SK-MEL-5 (cell line): ENCODE results near the gene PKIB. TPM values are rescaled to one million over a fixed set of nuclear protein-coding genes. Genes with fewer than 3 reads are reported as not detected.

ENCODE experiments used
- DNase-seq: peaks from one replicate; pipeline ENCODE4 v3.0.0-alpha.2; 2016; ENCODE audit warnings: low read depth, low spot score
- in situ Hi-C: cut with HindIII; loops from 2 replicates; pipeline ENCODE4 v1.10.0; 2016; ENCODE audit warnings: low sequenced_read_pairs, high pct_unique_total_duplicates, low pct_unique_long_range_greater_than_20kb
- total RNA-seq: library from RNA; depleted of rRNA; stranded (reverse); fragments of >200 nt; shearing (Covaris generic); gene quantifications from 2 replicates; pipeline ENCODE4 v1.2.3, GENCODE V29; 2014

The PKIB gene
- total RNA-seq, 1 experiment from 2014 or later = 1.4 TPM

DNA sequence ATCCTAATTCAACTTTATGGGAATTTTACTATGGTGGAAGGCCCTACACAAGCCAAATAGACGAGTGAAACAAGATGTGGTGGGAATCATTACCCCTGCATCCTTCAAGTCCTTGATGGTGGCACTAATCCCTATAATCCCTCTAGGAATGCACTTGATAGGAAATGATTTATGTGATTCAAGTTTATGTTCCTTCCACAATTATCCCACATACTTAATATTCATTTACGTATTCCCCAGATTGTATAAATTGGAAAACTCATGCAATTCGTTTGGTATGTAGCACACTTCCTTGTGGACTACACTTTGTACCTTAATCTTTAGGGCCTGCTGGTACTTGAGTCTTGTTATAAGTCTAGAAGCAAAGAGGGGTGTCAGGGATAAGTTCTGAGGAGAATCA, 40.8 kb downstream of the PKIB start:
- no peak for DNase-seq
- in situ Hi-C loops = no loop called here

DNA sequence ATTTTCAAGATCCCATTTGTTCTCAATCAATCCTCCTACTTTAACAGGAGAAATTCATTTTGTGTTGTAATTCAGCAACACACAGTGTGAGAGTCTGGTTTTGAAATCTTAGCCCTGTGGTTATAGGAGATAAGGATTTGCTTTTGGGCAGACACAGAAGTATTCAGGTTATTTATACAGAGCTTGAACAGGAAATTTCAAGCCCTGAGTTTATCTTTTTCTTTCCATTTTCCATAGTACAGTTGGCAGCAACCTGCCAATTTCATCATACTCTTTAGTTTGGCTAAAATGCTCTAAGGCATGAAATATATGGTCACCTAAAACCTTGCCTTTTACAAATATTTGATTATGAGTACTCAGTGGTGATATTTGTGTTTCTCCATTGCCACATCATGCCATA, 41.4 kb downstream of the PKIB start:
- no peak for DNase-seq
- in situ Hi-C loops = no loop called here

DNA sequence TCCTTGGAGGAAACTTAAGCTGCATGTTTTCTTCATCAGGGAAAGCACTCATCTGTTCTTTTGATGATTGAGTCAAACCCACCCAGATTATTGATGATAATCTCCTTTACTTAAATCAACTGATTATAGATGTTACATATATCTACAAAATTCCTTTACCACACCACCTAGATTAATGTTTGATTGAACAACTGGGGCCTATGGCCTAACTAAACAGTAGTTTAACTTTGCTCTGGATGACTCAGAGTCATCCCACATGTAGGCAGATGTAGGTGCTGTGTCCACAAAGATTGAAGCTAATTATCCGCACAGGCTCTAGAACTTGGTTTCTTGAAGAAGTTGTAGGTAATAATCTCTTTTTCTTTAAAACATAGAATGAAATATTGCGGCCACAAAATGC, 42.2 kb downstream of the PKIB start:
- DNase-seq = no peak
- in situ Hi-C loops = no loop called here

DNA sequence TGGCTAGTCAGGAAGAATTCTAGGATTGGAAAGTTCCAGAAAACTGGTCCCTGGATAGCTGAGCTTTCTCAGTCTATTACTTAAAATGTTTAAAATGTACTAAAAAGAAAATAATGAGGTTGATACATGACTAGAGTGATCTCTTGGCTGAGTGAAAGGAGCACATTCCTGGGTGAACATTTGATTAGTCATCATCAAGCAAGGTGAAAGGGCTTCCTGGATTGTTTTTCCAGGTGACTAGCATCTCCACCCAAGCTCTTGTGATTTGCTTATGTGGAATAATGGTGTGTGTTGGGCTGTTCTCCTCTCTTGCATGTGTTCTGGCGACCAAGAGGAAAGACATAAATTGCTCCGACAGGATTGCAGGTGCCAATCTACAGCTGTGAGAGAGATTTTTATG, 42.9 kb downstream of the PKIB start:
- DNase-seq = no peak
- in situ Hi-C loops = no loop called here

DNA sequence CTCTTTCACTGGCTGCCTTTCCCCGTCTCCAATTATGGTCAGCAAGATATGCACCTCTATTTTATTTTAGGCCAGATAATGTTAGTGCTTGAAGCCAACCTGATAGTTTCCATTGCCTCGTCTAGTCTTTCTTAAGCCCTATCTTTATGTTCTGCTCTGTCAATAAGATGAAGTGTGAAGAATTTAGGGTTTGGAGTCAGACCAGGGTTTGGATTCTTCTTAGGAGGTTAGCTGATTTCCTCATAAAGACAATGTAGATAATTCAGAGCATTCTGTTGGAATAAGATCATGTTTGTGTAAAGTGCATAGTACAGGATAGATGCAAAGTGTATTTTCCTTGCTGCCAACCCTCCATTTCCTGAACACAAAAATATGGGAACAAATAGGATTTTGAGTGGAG, 43.8 kb downstream of the PKIB start:
- in situ Hi-C loops = no loop called here
- no peak for DNase-seq

DNA sequence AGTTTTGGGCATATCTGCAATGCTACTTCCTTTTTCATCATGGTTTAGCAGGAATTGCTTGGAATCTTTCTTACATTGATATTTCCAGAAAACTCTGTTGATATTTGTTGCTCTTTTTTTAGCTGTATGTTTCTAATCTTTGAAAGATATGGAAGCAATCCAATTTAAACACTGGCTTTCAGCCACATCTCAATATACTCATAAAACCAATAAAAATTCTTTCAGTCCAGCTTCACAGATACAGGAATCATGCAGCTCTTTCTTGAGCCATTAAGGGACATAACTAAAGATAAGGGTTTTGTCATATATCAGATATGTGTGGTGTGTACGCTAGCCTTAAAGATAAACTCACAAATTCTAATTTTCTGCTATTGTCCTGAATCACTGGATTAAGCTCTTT, 47.4 kb downstream of the PKIB start:
- no peak for DNase-seq
- in situ Hi-C loops = no loop called here

DNA sequence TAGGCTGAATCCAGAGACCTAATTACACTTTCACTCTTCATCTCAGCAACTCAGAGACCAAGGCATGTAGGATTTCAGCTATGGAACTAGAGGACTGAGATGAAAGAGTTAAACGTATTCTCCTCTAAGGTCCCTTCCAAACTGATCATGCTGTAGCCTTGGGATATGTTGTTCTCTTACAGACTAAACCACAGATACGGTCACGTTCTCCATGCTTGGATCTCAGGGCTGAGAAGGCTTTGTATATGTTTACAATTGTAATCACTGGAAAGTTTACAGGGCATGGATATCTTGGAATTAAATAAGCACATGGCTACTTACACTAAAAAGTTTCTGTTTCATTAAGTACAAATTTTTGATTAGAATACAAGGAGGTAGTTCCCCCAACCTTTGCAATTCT, 50.1 kb downstream of the PKIB start:
- in situ Hi-C loops = no loop called here

DNA sequence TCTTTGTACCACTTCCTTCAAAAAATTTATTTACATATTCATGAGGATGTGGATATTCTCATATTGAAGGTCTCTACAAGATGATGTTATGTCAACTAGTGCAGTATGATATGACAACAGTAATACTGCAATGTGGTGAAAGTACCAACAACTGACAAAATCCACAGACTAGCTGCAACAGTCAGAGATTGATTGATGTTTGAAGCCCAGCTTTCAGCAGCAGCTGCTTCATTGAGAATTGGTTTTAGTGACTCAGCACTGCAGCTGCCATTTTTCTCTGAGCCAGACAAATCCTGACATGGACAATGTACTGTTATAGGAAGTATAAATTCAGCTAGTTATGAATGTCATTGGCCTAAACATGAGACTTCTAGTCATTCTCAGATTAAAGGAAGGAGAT, 53.8 kb downstream of the PKIB start:
- DNase-seq = no peak
- in situ Hi-C loops = no loop called here

More for the DNA sequence above, 50.1 kb downstream of the PKIB start:
- DNase-seq = peak; percentile 43

DNA sequence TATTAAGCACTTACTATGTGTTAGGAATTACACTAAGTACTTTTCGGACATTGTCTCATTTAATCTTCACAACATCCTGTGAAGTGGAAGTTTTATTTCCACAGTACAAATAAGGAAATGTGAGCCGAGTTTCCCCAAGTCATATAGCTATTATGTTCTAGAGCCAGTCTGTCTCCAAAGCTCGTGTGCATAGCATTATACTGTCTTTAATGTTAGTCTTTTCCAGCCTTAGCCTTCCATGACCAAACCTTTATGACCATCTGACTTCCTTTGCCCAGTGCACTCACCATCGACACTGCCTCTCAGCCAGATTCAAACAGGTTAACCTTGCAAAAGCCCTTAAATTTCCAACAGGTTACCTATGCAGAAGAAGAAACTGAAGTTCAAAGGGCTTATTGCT, 55.7 kb downstream of the PKIB start:
- in situ Hi-C loops = no loop called here

DNA sequence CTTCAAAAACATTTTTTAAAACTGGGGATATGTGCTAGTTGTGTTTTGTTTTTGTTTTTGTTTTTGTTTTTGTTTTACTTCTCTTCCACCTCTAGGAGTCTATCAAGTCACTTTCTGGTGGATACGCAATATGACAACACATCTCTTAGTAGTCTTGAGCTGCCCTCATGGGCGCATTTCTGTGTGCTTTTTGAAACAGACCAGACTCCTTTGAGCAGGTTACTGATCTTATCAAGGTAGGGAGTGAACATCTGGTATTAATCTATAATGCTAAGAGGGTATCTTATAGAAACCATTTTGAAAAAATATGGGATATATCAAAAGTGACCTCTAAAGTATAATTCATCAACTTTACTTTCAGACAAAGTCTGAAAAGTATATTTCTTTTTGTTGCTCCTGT, 56.2 kb downstream of the PKIB start:
- no peak for DNase-seq

More for the DNA sequence above, 55.7 kb downstream of the PKIB start:
- DNase-seq = no peak

DNA sequence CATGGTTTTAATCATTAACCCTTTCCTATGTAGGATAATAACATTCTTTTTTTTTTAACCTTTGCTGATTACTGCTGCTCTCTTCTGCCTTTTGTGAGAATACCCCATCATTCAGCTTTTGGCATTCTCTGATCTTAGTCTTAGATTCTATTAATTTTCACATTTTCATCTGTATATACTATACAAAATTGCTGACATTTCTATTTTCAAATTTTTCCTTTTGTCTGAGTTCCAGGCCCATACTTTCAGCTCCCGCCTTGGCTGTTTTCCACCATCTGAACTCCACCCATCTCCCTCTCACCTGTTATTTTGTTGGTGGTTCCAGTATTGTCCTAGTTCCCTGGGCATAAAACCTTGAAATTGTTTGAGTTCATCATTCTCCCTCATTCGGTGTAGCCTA, 59.2 kb downstream of the PKIB start:
- no peak for DNase-seq
- in situ Hi-C loops = no loop called here

More for the DNA sequence above, 56.2 kb downstream of the PKIB start:
- in situ Hi-C loops = no loop called here

DNA sequence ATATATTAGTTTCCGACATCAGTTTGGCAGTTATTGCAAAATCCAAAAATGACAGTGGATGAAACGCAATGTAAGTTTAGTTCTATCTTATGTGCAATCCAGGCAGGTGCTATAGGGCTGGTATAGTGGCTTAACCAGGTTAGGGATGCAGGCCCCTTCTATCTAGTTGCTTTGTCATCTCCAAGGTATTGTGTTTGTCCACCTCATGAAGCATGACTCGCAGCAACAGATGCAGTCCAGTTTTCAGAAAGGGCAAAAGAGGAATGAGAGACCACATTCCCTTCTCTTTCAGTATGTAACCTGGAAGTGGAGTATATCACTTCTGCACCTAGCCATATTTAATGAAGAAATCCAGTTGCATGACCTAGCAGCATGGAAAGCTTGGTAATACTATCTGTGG, 59.7 kb downstream of the PKIB start:
- DNase-seq = no peak
- in situ Hi-C loops = no loop called here

DNA sequence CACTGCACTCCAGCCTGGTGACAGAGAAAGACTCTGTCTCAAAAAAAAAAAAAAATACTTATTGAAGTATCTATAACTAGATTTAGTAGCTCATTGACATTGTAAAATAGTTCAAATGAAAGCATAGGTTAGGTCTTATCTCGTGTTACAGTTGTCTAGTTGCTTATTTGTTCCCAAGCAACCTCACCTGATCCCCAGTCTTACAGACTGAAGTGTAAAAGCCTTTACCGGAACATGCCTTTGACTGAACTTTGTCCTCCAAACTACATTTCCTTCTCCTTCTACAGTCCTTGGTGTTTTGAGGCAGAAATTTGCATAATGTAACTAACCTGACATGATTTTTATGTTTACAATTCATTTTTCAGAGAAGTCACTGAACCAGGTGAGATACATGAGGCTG, 61.0 kb downstream of the PKIB start:
- in situ Hi-C loops = no loop called here
- no peak for DNase-seq

DNA sequence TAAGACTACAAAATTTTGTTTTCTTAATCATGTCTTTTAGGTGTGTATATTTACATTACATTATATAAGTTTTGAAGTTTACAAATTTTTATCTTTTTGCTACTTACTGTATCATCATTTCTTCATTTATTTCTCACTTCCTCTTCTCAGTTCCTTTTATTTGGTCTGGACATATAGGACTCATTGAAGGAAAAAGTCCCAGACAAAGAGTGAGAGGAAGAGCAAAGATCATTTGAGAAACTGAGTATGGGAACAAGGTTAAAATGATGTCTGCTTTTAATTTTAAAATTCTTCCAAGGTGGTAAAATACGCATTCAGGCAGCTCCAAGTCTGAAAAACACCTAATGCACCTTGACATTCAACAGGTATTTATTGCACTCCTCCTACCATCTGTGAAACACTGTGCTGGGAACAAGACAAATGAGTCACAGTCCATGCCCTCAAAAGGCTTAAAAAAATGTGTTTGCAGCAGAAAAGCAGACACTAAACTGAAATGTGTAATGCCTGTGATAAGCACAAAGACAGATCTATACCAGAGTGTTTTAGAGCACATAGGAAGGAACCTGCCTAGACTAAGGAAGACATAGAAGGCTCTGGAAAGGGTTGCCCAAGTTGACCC, 63.2 kb downstream of the PKIB start:
- in situ Hi-C loops = no loop called here
- DNase-seq = no peak

DNA sequence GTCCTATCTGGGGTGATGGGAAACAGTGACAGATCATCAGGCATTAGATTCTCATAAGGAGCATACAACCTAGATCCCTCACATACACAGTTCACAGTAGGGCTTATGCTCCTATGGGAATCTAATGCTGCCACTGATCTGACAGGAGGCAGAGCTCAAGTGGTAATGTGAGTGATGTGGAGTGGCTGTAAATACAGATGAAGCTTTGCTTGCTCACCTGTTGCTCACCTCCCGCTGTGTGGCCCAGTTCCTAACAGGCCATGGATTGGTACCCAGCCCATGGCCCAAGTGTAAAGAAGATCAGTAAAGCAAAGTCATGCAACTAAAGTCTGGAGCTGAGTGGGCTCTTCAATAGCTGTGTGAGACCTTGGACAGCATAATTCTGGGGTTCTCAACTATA, 65.9 kb downstream of the PKIB start:
- in situ Hi-C loops = no loop called here
- DNase-seq = no peak

DNA sequence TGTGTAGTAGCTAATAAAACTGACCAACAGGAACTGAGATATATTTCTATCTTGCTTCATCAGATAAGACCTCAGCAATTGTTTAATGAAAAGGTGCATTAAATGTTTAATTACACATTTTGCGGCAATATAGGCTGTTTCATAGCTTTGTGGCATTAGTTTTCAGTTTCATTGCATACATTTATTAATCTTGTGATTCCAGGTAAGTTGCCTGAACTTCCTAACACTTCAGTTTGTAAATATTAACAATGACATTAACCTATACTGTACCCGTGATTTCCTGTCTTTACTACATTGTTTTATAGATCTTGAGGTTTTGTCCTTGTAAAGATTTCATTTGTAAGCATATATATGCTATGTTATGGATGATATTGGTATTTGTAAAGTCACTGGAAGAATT, 66.5 kb downstream of the PKIB start:
- in situ Hi-C loops = no loop called here

DNA sequence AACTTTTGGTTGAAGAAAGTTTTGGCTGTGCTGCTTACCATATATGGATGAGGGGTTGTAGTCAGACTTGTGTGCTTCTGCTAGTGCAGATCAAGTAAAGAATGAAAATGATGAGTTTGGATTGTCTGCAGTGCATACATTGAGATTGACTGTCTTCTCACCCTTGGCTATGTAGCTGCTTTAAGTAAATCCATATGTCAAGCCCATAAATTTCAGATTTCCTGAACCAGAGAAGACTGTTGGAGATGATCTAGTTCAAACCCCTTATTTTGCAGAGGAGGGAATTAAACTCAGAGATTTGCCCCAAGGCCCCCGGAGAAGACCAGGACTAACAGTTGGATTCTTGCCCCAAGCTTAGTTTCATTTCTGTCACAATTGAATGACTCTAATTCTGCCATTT, 67.2 kb downstream of the PKIB start:
- in situ Hi-C loops = no loop called here
- DNase-seq = no peak

More for the DNA sequence above, 66.5 kb downstream of the PKIB start:
- no peak for DNase-seq

DNA sequence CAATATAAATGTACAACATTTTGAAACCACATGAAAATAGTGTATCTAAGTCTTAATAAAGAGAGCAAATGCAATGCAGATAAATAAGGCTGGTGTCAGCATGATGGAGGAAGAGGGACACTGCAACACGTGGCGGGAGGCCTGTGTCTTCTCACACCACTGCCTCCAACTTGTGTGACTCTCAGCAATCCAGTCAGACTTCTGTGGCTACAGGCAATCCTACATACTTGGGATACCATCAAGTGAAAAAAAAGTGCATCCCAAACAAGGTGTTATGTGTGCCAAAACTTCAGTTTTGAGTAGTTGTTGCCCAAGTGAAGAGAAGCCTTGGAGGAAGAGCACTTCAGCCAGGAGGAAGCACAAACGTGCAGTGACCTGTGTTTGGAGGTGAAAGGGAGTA, 68.6 kb downstream of the PKIB start:
- no peak for DNase-seq
- in situ Hi-C loops = no loop called here

DNA sequence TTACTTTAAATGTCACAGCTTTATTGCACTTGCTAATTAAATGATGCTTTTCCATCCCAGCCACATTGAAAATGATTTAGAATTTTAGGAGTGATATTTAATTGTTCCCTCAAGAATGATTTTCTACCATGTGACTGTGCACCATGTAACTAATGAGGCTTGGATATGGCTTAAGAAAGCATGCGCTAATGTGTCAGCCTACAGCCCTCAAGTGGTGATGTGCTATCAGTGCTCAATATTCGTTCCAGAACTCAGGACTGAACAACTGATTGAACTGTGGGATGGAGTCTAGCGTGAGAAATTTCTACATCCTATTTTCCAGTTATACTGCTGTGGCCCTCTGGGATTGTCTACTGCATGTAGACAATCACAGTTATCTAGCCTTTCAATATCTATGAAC, 71.5 kb downstream of the PKIB start:
- peak; percentile 46 for DNase-seq
- in situ Hi-C loops = no loop called here

DNA sequence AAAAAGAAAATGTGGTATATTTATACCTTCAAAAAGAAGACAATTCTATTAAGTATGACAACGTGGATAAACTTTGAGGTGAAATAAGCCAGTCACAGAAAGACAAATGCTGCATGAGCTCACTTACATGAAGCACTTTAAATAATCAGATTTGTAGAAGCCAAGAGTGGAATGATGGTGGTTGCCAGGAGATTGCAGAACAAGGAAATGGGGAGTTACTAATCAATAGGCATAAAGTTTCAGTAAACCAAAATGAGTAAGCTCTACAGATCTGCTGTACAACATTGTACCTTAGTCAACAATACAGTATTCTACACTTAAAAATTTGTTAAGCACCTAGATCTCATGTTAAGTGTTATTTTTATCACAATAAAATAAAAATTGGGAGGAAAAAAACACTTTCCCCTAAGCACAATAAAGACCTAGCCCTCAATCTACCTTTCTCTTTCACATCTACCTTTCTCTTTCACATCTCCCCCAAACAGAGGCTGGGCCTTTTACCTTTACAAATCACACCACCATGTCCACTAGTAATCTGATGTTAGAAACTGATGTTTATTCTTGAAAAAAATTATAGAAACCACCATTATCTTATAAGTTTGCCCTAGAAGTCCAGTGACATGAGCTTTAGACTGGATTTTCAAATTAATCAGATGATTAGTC, 73.9 kb downstream of the PKIB start:
- in situ Hi-C loops = no loop called here
- DNase-seq = no peak
